Hepatocyte (in vitro differentiated cells): ENCODE data around the gene PRRT4. TPM values are rescaled to one million over a fixed set of nuclear protein-coding genes. Genes with fewer than 3 reads are reported as not detected.

Experiments
- DNase-seq: peaks from one replicate; pipeline ENCODE4 v3.0.0-alpha.2; 2016; ENCODE audit warnings: low spot score
- H2AFZ ChIP-seq: fragments of 200-600 bp; sonication (generic); 2 replicates; pipeline ENCODE4 v1.6.0; 2016; ENCODE audit warnings: antibody characterized with exemption, mild to moderate bottlenecking
- H3K27ac ChIP-seq: fragments of 200-600 bp; sonication (generic); 2 replicates; pipeline ENCODE4 v1.5.1; 2016; ENCODE audit warnings: mild to moderate bottlenecking
- H3K27me3 ChIP-seq: fragments of 200-600 bp; sonication (generic); 2 replicates; pipeline ENCODE4 v1.6.1; 2016
- H3K36me3 ChIP-seq: fragments of 200-600 bp; sonication (generic); replicated peaks from 2 replicates; pipeline ENCODE4 v1.5.1; 2016; ENCODE audit warnings: low read depth; ENCODE audit not compliant: insufficient read depth
- H3K4me1 ChIP-seq: fragments of 200-600 bp; sonication (generic); 2 replicates; pipeline ENCODE4 v1.5.1; 2016; ENCODE audit warnings: mild to moderate bottlenecking, moderate library complexity; ENCODE audit not compliant: insufficient read depth
- H3K4me2 ChIP-seq: fragments of 200-600 bp; sonication (generic); 2 replicates; pipeline ENCODE4 v1.6.0; 2016
- H3K4me3 ChIP-seq: fragments of 200-600 bp; sonication (generic); 2 replicates; pipeline ENCODE4 v1.5.1; 2016; ENCODE audit warnings: mild to moderate bottlenecking
- H3K79me2 ChIP-seq: fragments of 200-600 bp; sonication (generic); 2 replicates; pipeline ENCODE4 v1.6.0; 2017; ENCODE audit warnings: mild to moderate bottlenecking
- H3K9me2 ChIP-seq: fragments of 200-600 bp; sonication (generic); replicated peaks from 2 replicates; pipeline ENCODE4 v1.6.0; 2017; ENCODE audit warnings: mild to moderate bottlenecking; ENCODE audit not compliant: insufficient read depth
- H3K9me3 ChIP-seq: fragments of 200-600 bp; sonication (generic); 2 replicates; pipeline ENCODE4 v1.5.1; 2016; ENCODE audit warnings: low read depth, mild to moderate bottlenecking
- H4K20me1 ChIP-seq: fragments of 200-600 bp; sonication (generic); 2 replicates; pipeline ENCODE4 v1.6.0; 2016; ENCODE audit warnings: mild to moderate bottlenecking; ENCODE audit not compliant: insufficient read depth, poor library complexity, severe bottlenecking
- EZH2 ChIP-seq: fragments of 200-600 bp; sonication (generic); IDR thresholded peaks from 2 replicates; pipeline ENCODE4 v1.6.1; 2016; ENCODE audit warnings: antibody characterized with exemption, mild to moderate bottlenecking, borderline replicate concordance
- EZH2phosphoT487 ChIP-seq: fragments of 200-600 bp; sonication (generic); IDR thresholded peaks from one replicate; pipeline ENCODE4 v1.6.1; 2018; ENCODE audit warnings: antibody characterized with exemption, mild to moderate bottlenecking, low read depth, moderate library complexity; ENCODE audit not compliant: unreplicated experiment, severe bottlenecking
- WGBS: methylation state at CpG from one replicate; pipeline ENCODE4 v1.1.6; 2016; ENCODE audit warnings: low lambda C conversion rate; ENCODE audit errors: missing lambda C conversion rate; 5-methylcytosine and 5-hydroxymethylcytosine counted together
- polyA plus RNA-seq: library from polyadenylated mRNA; unstranded; fragments of >200 nt; fragmentation: Nextera tagmentation; extraction: Ambion mirVana; gene quantifications from 2 replicates; pipeline ENCODE4 v1.2.1, GENCODE V29; 2016
- total RNA-seq: library from RNA; depleted of rRNA; stranded (reverse); fragments of >200 nt; gene quantifications from 2 replicates; pipeline ENCODE4 v1.2.3, GENCODE V29; 2014
- TF ChIP-seq, protein P1 (sequence below): fragments of 200-600 bp; sonication (generic); IDR thresholded peaks from 2 replicates; pipeline ENCODE4 v1.5.1; 2016; ENCODE audit warnings: antibody characterized with exemption, mild to moderate bottlenecking; ENCODE audit not compliant: poor library complexity

PRRT4 gene
- total and polyA plus RNA-seq, 2 experiments from 2014 or later = 2.2 to 4.1 TPM

DNA sequence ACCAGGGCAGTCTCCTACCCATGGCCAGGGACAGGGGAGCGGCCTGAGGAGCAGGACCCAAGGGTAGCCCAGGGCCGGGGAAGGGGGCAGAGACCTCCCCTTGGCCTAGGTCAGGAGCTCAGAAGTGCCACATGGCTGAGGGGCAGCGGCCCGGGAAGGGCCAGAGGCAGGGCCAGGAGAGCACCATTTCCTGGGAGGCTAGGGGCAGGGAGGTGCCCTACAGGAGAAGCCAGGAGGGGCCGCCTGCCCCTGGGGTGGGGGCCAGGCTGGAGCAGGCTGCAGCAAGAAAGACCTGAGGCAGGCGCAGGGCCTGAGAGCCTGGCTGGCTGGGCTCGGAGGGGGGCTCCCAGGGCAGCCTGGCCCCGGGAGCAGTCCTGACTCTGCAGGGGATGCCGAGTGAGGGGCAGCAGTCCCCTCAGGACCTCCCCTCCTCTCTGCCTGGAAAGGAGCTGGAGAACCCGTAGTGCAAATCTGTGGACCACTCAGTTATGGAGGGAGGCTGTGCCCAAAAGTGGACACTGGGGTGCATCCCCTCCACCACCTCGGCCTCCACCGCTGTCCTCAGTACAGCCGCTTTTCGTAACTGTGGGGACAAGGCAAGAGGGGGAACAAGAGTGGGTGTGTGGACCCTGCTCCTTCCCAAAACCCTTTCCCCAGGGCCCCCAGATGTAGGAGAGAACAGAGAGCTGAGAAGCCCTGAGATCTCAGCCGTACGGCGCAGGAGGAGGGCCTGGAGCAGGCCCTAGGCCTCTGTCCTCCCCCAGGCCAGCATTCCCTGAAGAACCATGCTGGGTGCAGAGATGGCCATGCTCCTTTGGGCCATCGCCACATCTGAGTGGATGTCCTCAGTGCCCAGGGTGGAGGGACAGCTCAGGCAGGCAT, 31.2 kb upstream of the PRRT4 start:
- H3K9me3 ChIP-seq = no peaks in the 10 kb centered on the region
- H4K20me1 ChIP-seq = no peaks in the 10 kb centered on the region
- WGBS = 98% methylated on average over 16 of the region's 18 CpGs
- no peak overlapping the region for H3K4me3 ChIP-seq
- H3K4me2 ChIP-seq = no peak overlapping the region
- no peaks in the 10 kb centered on the region for H3K4me1 ChIP-seq
- H2AFZ ChIP-seq = no peak overlapping the region
- peaks cover 3% of the 10 kb centered on the region for H3K27me3 ChIP-seq
- H3K27ac ChIP-seq = no peak overlapping the region
- no peak for TF ChIP-seq EZH2phosphoT487
- TF ChIP-seq, protein P1, sequence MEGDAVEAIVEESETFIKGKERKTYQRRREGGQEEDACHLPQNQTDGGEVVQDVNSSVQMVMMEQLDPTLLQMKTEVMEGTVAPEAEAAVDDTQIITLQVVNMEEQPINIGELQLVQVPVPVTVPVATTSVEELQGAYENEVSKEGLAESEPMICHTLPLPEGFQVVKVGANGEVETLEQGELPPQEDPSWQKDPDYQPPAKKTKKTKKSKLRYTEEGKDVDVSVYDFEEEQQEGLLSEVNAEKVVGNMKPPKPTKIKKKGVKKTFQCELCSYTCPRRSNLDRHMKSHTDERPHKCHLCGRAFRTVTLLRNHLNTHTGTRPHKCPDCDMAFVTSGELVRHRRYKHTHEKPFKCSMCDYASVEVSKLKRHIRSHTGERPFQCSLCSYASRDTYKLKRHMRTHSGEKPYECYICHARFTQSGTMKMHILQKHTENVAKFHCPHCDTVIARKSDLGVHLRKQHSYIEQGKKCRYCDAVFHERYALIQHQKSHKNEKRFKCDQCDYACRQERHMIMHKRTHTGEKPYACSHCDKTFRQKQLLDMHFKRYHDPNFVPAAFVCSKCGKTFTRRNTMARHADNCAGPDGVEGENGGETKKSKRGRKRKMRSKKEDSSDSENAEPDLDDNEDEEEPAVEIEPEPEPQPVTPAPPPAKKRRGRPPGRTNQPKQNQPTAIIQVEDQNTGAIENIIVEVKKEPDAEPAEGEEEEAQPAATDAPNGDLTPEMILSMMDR = no peak
- TF ChIP-seq EZH2 = no peak
- no peak for DNase-seq
- no peaks in the 10 kb centered on the region for H3K36me3 ChIP-seq
- H3K9me2 ChIP-seq = no peaks in the 10 kb centered on the region
- no peaks in the 10 kb centered on the region for H3K79me2 ChIP-seq

DNA sequence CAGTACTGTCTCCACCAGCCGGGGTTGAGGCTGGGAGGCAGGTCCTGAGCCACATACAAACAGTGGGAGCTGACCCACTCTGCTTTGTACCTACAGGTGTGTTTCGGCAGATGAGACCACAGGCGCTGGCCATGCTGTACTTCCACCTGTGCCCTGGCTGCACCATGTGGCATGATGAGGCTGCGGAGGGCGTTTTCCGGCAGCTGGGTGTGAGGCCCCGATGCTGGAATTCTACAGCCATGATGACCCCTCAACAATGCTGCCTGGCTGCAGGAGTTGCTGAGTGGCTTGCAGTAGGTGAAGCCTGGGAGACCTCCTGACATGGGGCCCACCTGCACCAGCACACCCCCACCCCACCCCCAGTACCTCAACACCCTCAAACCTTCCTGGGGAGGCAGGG, 30.3 kb upstream of the PRRT4 start:
- H3K4me2 ChIP-seq = no peak overlapping the region
- TF ChIP-seq EZH2 (no peak), EZH2phosphoT487 (no peak)
- TF ChIP-seq, protein P1 = no peak
- H3K4me1 ChIP-seq = no peaks in the 10 kb centered on the region
- WGBS = 90% methylated on average over 7 of the region's 7 CpGs
- H3K9me2 ChIP-seq = no peaks in the 10 kb centered on the region
- no peak for DNase-seq
- H3K79me2 ChIP-seq = no peaks in the 10 kb centered on the region
- H3K4me3 ChIP-seq = no peak overlapping the region
- peaks cover 3% of the 10 kb centered on the region for H3K27me3 ChIP-seq
- H3K36me3 ChIP-seq = no peaks in the 10 kb centered on the region
- no peak overlapping the region for H3K27ac ChIP-seq
- H2AFZ ChIP-seq = no peak overlapping the region
- no peaks in the 10 kb centered on the region for H4K20me1 ChIP-seq
- no peaks in the 10 kb centered on the region for H3K9me3 ChIP-seq

- WGBS = 91% methylated on average over 3 of the region's 3 CpGs
- no peak overlapping the region for H3K4me2 ChIP-seq
- TF ChIP-seq EZH2phosphoT487 (no peak), EZH2 (no peak)
- TF ChIP-seq, protein P1 = no peak
Observed at GRCh38 chr7:128390871-128391565, 29.5 kb upstream of the PRRT4 start.

More at GRCh38 chr7:128390871-128391565, 29.5 kb upstream of the PRRT4 start:
- Histone ChIP-seq H3K9me2 (no peaks in the 10 kb centered on the region), H3K4me3 (no peak overlapping the region), H2AFZ (no peak overlapping the region), H3K79me2 (no peaks in the 10 kb centered on the region), H3K36me3 (no peaks in the 10 kb centered on the region), H3K27me3 (peaks cover 3% of the 10 kb centered on the region), H3K4me1 (no peaks in the 10 kb centered on the region), H3K27ac (no peak overlapping the region), H4K20me1 (no peaks in the 10 kb centered on the region), H3K9me3 (no peaks in the 10 kb centered on the region)
- no peak for DNase-seq
